ENCODE measurements around the gene IGF1R.

DNA sequence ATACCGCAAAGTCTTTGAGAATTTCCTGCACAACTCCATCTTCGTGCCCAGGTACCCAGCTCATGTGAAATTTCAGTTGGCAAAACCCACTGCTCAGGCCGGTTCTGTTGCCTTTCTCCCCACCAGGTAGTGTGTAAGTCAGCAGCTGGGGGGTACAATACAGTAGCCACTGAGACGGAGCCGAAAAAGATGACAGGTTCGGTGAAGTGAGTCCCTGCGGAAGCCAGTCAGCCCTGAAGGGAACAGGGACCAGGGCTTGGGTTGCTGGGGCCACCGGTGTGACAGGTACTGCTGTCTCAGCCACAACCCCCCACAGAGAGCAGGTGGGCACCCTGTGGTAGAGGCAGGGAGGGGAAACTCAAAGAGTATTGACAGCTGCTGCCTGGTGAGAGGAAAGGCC is 268.5 kb downstream of the IGF1R start:
- TF ChIP-seq POLR2A (IDR thresholded peaks at IDR 0.05) (no peak), CTCF (IDR thresholded peaks at IDR 0.05) (no peak)
